Peyer's patch (tissue), 4 donors: ENCODE measurements around the gene AGAP1. TPM values are rescaled to one million over a fixed set of nuclear protein-coding genes. Genes with fewer than 3 reads are reported as not detected.

Source experiments
- DNase-seq, 3 donors: peaks; one replicate each; pipeline ENCODE4 v3.0.0-alpha.2; 2017 to 2019
- H3K27ac ChIP-seq, 4 donors: fragments of 200-600 bp; sonication (generic); one replicate each; pipeline ENCODE4 v1.5.1; 2016 to 2019
- H3K27me3 ChIP-seq, 2 donors: fragments of 200-600 bp; sonication (generic); one replicate each; pipeline ENCODE4 v1.5.1; 2019
- H3K36me3 ChIP-seq, 3 donors: fragments of 200-600 bp; sonication (generic); one replicate each; pipeline ENCODE4 v1.5.1; 2016 to 2019
- H3K4me1 ChIP-seq, 4 donors: fragments of 200-600 bp; sonication (generic); one replicate each; pipeline ENCODE4 v1.5.1; 2016 to 2019
- H3K4me3 ChIP-seq, 4 donors: fragments of 200-600 bp; sonication (generic); 1 replicate in 3 of 4; 2 replicates in 1 of 4; pipeline ENCODE4 v1.5.1; 2016 to 2019; ENCODE audit warnings: mild to moderate bottlenecking in 1 of 4
- H3K9me3 ChIP-seq, 4 donors: fragments of 200-600 bp; sonication (generic); one replicate each; pipeline ENCODE4 v1.5.1; 2016 to 2019; ENCODE audit warnings: mild to moderate bottlenecking in 1 of 4
- POLR2A ChIP-seq, 2 donors: fragments of 450-650 bp; IDR thresholded peaks; one replicate each; pipeline ENCODE4 v1.5.1; 2017; ENCODE audit warnings: antibody characterized with exemption in 2 of 2, mild to moderate bottlenecking in 2 of 2, moderate library complexity in 2 of 2
- total RNA-seq, 4 donors: library from RNA; depleted of rRNA; stranded (reverse); fragments of >200 nt; gene quantifications; one replicate each; pipeline ENCODE4 v1.1.0, GENCODE V29; 2016
- TF ChIP-seq, protein P1 (sequence below), 6 experiments: fragments of 450-650 bp in 4 of 6; fragments of 200-600 bp in 2 of 6; sonication (generic) in 1 of 6; IDR thresholded peaks; one replicate each; pipeline ENCODE4 v1.5.1; 2017 to 2019; ENCODE audit warnings: antibody characterized with exemption in 6 of 6, mild to moderate bottlenecking in 3 of 6, moderate library complexity in 1 of 6

AGAP1 gene
- total RNA-seq, 4 donors from 2014 or later: 55.7 to 79.1 (median 66.9) TPM

DNA sequence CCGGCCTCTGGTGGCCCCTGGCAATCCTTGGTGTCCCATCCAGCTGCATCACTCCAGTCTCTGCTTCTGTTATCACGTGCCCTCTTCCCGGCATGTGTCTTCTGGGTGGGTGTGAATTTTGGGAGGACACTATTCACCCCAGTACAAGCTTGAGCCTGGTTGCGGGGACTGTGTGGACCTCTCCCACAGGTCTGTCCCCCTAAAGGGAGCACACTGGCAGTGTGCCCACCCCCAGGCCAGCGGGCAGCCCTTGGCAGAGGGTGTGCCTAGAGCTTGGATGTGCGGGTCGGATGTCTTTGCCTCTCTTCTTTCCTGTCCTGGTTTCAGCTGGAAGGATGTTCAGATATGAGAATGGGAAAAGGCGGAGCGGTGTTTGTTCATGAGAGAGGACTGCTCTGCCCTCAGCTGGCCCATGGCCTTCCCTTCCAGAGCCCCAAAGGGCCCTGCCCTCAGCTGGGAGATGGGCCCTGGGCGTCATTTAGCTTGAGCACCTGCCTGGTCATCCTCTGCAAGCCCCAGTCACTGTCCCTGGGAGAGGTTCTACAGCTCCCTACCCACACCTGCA, 73.2 kb downstream of the AGAP1 start:
- Histone ChIP-seq H3K9me3 (no peaks in the 10 kb centered on the region), H3K4me3 (no peak overlapping the region), H3K36me3 (no peaks in the 10 kb centered on the region), H3K4me1 (peaks cover 0 to 18% (median 0%) of the 10 kb centered on the region in 4 donors), H3K27me3 (no peaks in the 10 kb centered on the region), H3K27ac (no peak overlapping the region)
- no peak for TF ChIP-seq POLR2A (IDR thresholded peaks at IDR 0.05)
- TF ChIP-seq, protein P1, sequence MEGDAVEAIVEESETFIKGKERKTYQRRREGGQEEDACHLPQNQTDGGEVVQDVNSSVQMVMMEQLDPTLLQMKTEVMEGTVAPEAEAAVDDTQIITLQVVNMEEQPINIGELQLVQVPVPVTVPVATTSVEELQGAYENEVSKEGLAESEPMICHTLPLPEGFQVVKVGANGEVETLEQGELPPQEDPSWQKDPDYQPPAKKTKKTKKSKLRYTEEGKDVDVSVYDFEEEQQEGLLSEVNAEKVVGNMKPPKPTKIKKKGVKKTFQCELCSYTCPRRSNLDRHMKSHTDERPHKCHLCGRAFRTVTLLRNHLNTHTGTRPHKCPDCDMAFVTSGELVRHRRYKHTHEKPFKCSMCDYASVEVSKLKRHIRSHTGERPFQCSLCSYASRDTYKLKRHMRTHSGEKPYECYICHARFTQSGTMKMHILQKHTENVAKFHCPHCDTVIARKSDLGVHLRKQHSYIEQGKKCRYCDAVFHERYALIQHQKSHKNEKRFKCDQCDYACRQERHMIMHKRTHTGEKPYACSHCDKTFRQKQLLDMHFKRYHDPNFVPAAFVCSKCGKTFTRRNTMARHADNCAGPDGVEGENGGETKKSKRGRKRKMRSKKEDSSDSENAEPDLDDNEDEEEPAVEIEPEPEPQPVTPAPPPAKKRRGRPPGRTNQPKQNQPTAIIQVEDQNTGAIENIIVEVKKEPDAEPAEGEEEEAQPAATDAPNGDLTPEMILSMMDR (IDR thresholded peaks at IDR 0.05): no peak
- no peak for DNase-seq

DNA sequence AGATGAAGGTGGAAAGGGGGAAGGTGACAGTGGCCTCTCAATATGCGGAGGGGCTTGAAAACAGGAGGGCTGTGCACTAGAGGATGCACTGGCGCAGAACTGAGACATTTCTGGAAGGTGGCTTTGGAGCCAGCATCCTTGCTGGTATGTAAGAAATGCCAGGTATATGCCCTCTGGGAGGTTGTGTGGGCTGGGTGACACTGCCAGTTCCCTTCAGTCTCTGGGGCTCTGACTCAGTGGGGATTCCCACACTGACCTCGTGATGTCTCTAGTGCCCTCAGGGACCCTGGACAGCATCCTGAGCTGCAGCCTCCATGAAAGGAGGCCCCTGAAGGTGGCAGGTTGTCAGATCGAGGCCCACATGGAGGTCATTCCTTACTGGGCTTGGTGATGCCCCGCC, 74.0 kb downstream of the AGAP1 start:
- TF ChIP-seq, protein P1 (IDR thresholded peaks at IDR 0.05): no peak
- TF ChIP-seq POLR2A (IDR thresholded peaks at IDR 0.05): no peak
- H3K36me3 ChIP-seq: no peaks in the 10 kb centered on the region
- no peaks in the 10 kb centered on the region for H3K9me3 ChIP-seq
- DNase-seq: no peak
- H3K27ac ChIP-seq: no peak overlapping the region
- peaks cover 0 to 9% (median 0%) of the 10 kb centered on the region in 4 donors for H3K4me1 ChIP-seq
- no peaks in the 10 kb centered on the region for H3K27me3 ChIP-seq
- no peak overlapping the region for H3K4me3 ChIP-seq

DNA sequence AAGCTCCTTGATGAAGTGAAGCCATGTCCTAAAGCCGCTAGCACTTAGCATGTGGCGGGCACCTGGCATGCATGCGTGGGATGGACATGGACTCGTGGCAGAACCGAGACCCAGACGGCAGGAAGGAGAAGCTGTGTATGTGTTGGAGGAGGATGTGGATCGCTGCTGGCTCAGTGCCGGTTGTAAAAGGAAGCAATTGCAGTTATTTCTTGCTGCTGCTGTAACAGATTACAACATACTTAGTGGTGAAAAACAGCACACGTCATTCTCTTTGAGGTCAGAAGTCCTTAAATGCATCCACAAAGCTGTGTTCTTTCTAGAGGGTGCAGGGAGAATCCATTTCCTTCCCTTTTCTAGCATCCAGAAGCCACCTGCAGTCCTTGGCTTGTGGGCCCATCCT, 74.6 kb downstream of the AGAP1 start:
- Histone ChIP-seq H3K9me3 (no peaks in the 10 kb centered on the region), H3K27ac (no peak overlapping the region), H3K4me1 (peaks cover 0 to 4% (median 0%) of the 10 kb centered on the region in 4 donors), H3K36me3 (no peaks in the 10 kb centered on the region), H3K27me3 (no peaks in the 10 kb centered on the region), H3K4me3 (no peak overlapping the region)
- DNase-seq: no peak
- no peak for TF ChIP-seq POLR2A (IDR thresholded peaks at IDR 0.05)
- TF ChIP-seq, protein P1 (IDR thresholded peaks at IDR 0.05): no peak

DNA sequence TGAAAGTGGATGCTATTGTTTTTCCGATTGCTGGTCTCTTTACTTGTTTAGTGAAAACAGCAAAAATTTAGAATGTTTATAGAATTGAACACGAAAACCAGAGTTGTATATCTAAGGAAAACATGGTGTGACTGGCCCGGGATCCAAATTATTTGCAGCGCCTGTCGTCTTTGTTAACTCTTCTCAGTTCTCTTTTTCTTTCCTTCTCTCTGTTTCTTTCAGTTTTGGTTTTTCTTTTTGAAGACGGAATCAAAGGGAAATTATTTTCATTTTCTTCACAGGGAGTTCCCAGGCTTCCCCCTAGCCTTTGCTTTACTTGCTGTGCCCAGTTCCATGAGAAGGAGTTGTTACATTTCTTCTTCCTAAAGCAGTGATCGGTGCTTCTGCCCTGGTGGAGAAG, 76.0 kb downstream of the AGAP1 start:
- peak overlapping the region in 1 of 4 donors; percentile 28 for H3K27ac ChIP-seq
- DNase-seq: no peak
- TF ChIP-seq, protein P1 (IDR thresholded peaks at IDR 0.05): no peak
- no peaks in the 10 kb centered on the region for H3K27me3 ChIP-seq
- H3K36me3 ChIP-seq: no peaks in the 10 kb centered on the region
- H3K9me3 ChIP-seq: no peaks in the 10 kb centered on the region
- H3K4me3 ChIP-seq: peak overlapping the region in 1 of 4 donors; percentile 6
- no peaks in the 10 kb centered on the region for H3K4me1 ChIP-seq

DNA sequence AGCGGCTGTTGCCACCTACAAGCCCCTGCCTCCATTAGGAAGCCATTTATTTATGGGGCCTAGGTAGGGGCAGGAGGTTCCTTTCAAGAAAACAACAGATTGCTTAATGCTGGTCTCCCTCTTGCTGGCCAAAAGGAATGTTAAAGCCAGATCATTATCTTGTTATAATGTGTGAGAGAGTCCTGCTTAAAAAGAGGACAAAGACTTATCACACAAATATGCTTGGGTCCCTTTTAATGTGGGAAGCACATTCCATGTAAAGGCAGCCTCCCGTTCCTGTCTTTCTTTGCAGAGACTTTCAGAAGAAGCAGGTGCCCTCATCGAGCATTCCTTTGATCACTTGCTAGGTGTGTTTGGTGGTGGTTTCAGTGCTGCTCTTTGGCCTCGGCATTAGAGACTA, 76.4 kb downstream of the AGAP1 start:
- TF ChIP-seq, protein P1 (IDR thresholded peaks at IDR 0.05): no peak
- TF ChIP-seq POLR2A (IDR thresholded peaks at IDR 0.05): no peak
- Histone ChIP-seq H3K27me3 (no peaks in the 10 kb centered on the region), H3K36me3 (no peaks in the 10 kb centered on the region), H3K27ac (peak overlapping the region in 1 of 4 donors; percentile 28), H3K9me3 (no peaks in the 10 kb centered on the region), H3K4me3 (no peak overlapping the region), H3K4me1 (no peaks in the 10 kb centered on the region)
- no peak for DNase-seq
